Activated CD4-positive, alpha-beta memory T cell treated with anti-CD3 and anti-CD28 coated beads, Interleukin-2, amount 10 ng/mL, durations not matched to agents 7 days and 5 days (primary cell): ENCODE results near the gene DNAJC18. TPM values are rescaled to one million over a fixed set of nuclear protein-coding genes. Genes with fewer than 3 reads are reported as not detected.

Experiments
- CTCF ChIA-PET: fragments of 350-600 bp; sonication (Branson Sonifier 250); formaldehyde crosslinking; loops from one replicate; lab custom pipeline; 2021; ENCODE audit warnings: antibody characterized with exemption, inconsistent platforms; lab: Charles Lee
- POLR2A ChIA-PET: fragments of 350-600 bp; sonication (Branson Sonifier 250); formaldehyde crosslinking; loops from one replicate; lab custom pipeline; 2021; ENCODE audit warnings: antibody characterized with exemption; lab: Charles Lee
- DNase-seq: peaks from one replicate; pipeline ENCODE4 v3.0.0-alpha.2; 2020
- H3K27ac Mint-ChIP-seq: one replicate; pipeline ENCODE4 v1.8.0; 2021; ENCODE audit warnings: mild to moderate bottlenecking, mixed read lengths
- H3K27me3 Mint-ChIP-seq: one replicate; pipeline ENCODE4 v1.8.0; 2021; ENCODE audit warnings: mixed read lengths
- H3K36me3 Mint-ChIP-seq: one replicate; pipeline ENCODE4 v1.8.0; 2021; ENCODE audit warnings: low read depth, mixed read lengths
- H3K4me1 Mint-ChIP-seq: one replicate; pipeline ENCODE4 v1.8.0; 2021; ENCODE audit warnings: mixed read lengths
- H3K4me3 Mint-ChIP-seq: one replicate; pipeline ENCODE4 v1.8.0; 2021; ENCODE audit warnings: mild to moderate bottlenecking, mixed read lengths
- H3K9me3 Mint-ChIP-seq: one replicate; pipeline ENCODE4 v1.8.0; 2021; ENCODE audit warnings: mixed read lengths
- total RNA-seq, 2 experiments: library from RNA; stranded (reverse); gene quantifications; one replicate each; pipeline ENCODE4 v1.2.3, GENCODE V29; 2021

Gene DNAJC18
- total RNA-seq, 2 experiments from 2014 or later: 16.1 to 17.0 TPM

- Mint-ChIP-seq H3K27me3 (no peaks in the 10 kb centered on the region), H3K9me3 (no peaks in the 10 kb centered on the region), H3K4me1 (peaks cover 17% of the 10 kb centered on the region), H3K4me3 (no peak overlapping the region), H3K27ac (peak overlapping the region; percentile 11), H3K36me3 (peaks cover 31% of the 10 kb centered on the region)
- DNase-seq: no peak
- ChIA-PET POLR2A (interaction anchor here (0.9 to 2.1 kb wide), 4 partner anchors 8 to 30 kb away, joined by 3 to 7 read pairs (median 6); partner anchors contain the start of genes MZB1 and PAIP2), CTCF (interaction anchor here (1.0 to 1.6 kb wide), 4 partner anchors 9 to 792 kb away, joined by 3 to 4 read pairs (median 3); no protein-coding TSS in a partner anchor)
Measured at GRCh38 chr5:139371482-139372435, 67.6 kb downstream of the DNAJC18 start.

DNA sequence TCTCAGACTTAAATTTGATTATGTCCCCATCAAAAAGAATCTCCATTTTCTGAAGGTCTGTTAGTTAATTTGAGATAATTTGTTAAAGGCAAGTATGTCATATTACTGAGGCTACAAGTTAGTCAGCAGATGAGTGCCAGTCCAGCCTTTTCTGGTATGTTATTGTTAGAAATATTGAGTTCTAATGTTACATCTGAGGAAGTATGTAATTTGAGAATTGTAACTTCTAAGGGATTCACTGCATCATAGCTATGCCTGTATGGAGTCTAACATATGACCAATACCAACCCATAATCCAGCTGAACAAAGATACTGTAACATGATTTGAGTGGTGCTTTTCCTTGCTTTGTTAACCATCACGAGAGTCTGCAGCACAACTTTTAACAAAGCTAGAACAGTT lies 70.1 kb downstream of the DNAJC18 start:
- ChIA-PET POLR2A (interaction anchor here (0.6 to 2.7 kb wide), 3 partner anchors 20 to 27 kb away, joined by 3 to 6 read pairs (median 5); partner anchors contain the start of gene MZB1), CTCF (interaction anchor here (0.9 to 1.5 kb wide), 5 partner anchors 24 to 579 kb away, joined by 3 to 5 read pairs (median 4); partner anchors contain the start of gene PAIP2)
- H3K4me1 Mint-ChIP-seq: peaks cover 17% of the 10 kb centered on the region
- H3K9me3 Mint-ChIP-seq: no peaks in the 10 kb centered on the region
- no peak overlapping the region for H3K4me3 Mint-ChIP-seq
- H3K36me3 Mint-ChIP-seq: peaks cover 47% of the 10 kb centered on the region
- DNase-seq: no peak
- H3K27ac Mint-ChIP-seq: no peak overlapping the region
- H3K27me3 Mint-ChIP-seq: no peaks in the 10 kb centered on the region

DNA sequence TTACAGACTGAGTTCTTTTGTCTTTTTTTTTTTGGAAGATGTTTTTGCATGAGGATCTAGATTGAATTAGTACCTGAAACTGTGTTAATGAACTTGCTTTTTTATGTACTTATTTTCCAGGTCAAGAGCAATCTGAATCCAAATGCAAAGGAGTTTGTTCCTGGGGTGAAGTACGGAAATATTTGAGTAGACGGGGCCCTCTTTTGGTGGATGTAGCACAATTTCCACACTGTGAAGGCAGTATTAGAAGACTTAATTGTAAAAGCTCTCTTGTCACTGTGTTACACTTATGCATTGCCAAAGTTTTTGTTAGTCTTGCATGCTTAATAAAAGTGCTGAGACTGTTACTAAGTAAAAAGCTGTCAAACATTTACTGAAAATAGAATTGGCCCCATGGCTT lies 70.7 kb downstream of the DNAJC18 start:
- Mint-ChIP-seq H3K27me3 (no peaks in the 10 kb centered on the region), H3K4me3 (no peak overlapping the region), H3K9me3 (no peaks in the 10 kb centered on the region), H3K27ac (no peak overlapping the region), H3K4me1 (peaks cover 21% of the 10 kb centered on the region), H3K36me3 (peaks cover 49% of the 10 kb centered on the region)
- no peak for DNase-seq
- ChIA-PET POLR2A (interaction anchor here (1.5 to 2.7 kb wide), 2 partner anchors 23 to 26 kb away, joined by 5 to 6 read pairs; no protein-coding TSS in a partner anchor), CTCF (interaction anchor here (0.9 to 1.5 kb wide), 6 partner anchors 24 to 579 kb away, joined by 3 to 5 read pairs (median 4); partner anchors contain the start of gene PAIP2)

DNA sequence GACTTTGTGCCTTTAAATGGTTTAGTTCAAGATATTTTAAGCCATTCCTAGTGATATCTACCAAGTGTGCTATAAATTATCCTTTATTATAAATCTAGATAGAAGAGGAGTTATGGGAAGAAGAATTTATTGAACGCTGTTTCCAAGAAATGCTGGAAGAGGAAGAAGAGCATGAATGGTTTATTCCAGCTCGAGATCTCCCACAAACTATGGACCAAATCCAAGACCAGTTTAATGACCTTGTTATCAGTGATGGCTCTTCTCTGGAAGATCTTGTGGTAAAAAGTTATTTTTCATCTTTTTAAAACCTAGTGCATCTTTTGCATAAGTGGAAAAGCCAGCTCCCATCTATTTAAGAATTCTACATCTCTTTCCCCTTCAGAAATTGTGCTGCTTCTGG lies 74.9 kb downstream of the DNAJC18 start:
- Mint-ChIP-seq H3K36me3 (peaks cover 45% of the 10 kb centered on the region), H3K4me1 (peaks cover 11% of the 10 kb centered on the region), H3K27ac (no peak overlapping the region), H3K4me3 (no peak overlapping the region), H3K27me3 (no peaks in the 10 kb centered on the region), H3K9me3 (no peaks in the 10 kb centered on the region)
- CTCF ChIA-PET: no interaction called here
- POLR2A ChIA-PET: interaction anchor here (1.3 kb wide), 1 partner anchor 25 kb away, joined by 3 read pairs; the partner anchor contains the start of gene MZB1
- DNase-seq: no peak

DNA sequence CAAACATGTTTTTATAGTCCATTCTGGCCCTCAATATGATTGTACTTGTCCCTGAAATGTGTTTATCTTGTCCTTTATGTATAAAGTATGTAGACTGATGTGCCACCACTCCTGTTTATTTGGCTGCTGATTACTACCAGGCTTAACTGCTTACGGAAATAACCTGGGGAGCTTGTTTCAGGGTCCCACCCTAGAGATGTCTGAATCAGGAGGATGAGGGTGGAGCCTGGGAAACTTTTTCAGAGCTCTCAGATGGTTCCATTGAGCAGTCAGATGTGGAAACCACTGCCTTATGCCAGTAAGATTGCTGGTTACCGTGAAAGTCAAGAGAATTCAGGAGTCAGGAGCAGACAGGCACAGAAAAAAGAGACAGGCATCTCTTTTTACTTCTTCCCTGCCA lies 75.4 kb downstream of the DNAJC18 start:
- CTCF ChIA-PET: no interaction called here
- Mint-ChIP-seq H3K36me3 (peaks cover 41% of the 10 kb centered on the region), H3K4me3 (no peak overlapping the region), H3K27me3 (no peaks in the 10 kb centered on the region), H3K4me1 (peaks cover 11% of the 10 kb centered on the region), H3K27ac (no peak overlapping the region), H3K9me3 (no peaks in the 10 kb centered on the region)
- POLR2A ChIA-PET: interaction anchor here (1.3 kb wide), 1 partner anchor 26 kb away, joined by 3 read pairs; the partner anchor contains the start of gene MZB1
- no peak for DNase-seq

DNA sequence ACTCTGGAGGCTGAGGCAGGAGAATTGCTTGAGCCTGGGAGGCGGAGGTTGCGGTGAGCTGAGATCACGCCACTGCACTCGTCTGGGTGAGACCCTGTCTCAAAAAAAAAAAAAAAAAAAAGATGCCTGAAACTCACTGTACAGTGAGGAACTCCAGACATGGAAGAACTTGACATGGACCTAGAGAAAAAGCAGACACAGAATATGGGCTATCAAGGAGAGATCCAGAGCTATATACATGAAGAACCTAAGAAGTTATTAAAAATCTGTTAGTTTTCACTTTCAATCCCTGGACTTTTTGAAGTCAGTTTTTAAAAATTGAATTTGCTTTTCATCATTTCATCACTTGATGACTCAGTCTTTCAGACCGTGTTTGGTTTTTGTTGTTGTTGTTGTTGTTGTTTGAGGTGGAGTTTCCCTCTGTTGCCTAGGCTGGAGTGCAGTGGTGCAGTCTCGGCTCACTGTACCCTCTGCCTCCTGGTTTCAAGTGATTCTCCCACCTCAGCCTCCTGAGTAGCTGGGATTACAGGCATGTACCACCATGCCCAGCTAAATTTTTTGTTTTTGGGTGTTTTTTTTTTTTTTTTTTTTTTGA lies 77.4 kb downstream of the DNAJC18 start:
- Mint-ChIP-seq H3K27me3 (no peaks in the 10 kb centered on the region), H3K9me3 (no peaks in the 10 kb centered on the region), H3K27ac (no peak overlapping the region), H3K4me3 (no peak overlapping the region), H3K36me3 (peaks cover 42% of the 10 kb centered on the region), H3K4me1 (peaks cover 14% of the 10 kb centered on the region)
- POLR2A ChIA-PET: interaction anchor here (1.4 kb wide), 1 partner anchor 20 kb away, joined by 4 read pairs; the partner anchor contains the start of gene PAIP2
- DNase-seq: no peak
- CTCF ChIA-PET: interaction anchor here (0.5 to 1.1 kb wide), 3 partner anchors 58 to 963 kb away, joined by 4 to 7 read pairs (median 4); no protein-coding TSS in a partner anchor

DNA sequence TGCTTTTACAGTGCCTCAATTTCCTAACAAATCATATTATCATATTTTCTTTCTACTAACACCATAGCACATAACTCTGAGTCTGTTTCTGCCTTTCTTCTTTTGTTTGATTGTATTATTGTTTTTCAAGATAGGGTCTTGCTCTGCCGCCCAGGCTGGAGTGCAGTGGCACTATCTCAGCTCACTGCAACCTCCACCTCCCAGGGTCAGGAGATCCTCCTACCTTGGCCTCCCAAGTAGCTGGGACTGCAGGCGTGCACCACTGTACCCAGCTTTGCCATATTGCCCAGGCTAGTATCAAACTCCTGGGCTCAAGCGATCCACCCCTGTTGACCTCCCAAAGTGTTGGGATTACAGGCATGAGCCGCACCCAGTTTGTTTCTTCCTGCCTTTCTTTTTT lies 78.9 kb downstream of the DNAJC18 start:
- Mint-ChIP-seq H3K27me3 (no peaks in the 10 kb centered on the region), H3K4me3 (no peak overlapping the region), H3K9me3 (no peaks in the 10 kb centered on the region), H3K4me1 (peaks cover 15% of the 10 kb centered on the region), H3K27ac (no peak overlapping the region), H3K36me3 (peaks cover 35% of the 10 kb centered on the region)
- no peak for DNase-seq
- ChIA-PET CTCF (no interaction called here), POLR2A (no interaction called here)

Other genes with a start within 250 kb of the DNAJC18 start
- 10 to 100 TPM; 23.1 to 39.7 TPM for gene SIL1, start 241.2 kb downstream of the DNAJC18 start, total RNA-seq
- gene MATR3, start 145.8 kb downstream of the DNAJC18 start, total RNA-seq: 100 to 1,000 TPM; 168 to 193 TPM
- gene PAIP2, start 97.7 kb downstream of the DNAJC18 start, total RNA-seq: 100 to 1,000 TPM; 127 to 130 TPM
- 1 to 10 TPM; 1.0 to 1.8 TPM for gene SLC23A1, start 56.2 kb downstream of the DNAJC18 start, total RNA-seq
- 10 to 100 TPM; 48.1 TPM for gene MZB1, start 49.6 kb downstream of the DNAJC18 start, total RNA-seq
- 1 to 10 TPM; 5.5 TPM for gene PROB1, start 44.4 kb downstream of the DNAJC18 start, total RNA-seq
- 1 to 10 TPM; 9.4 to 9.5 TPM for gene SPATA24, start 35.4 kb downstream of the DNAJC18 start, total RNA-seq
- 1 to 10 TPM in 1 of 2 experiments, not detected in 1; 1.1 TPM for gene ECSCR, start 23.2 kb upstream of the DNAJC18 start, total RNA-seq
- gene SMIM33, start 31.5 kb upstream of the DNAJC18 start, total RNA-seq: 1 to 10 TPM; 2.0 to 2.3 TPM
- 100 to 1,000 TPM; 277 to 281 TPM for gene STING1, start 43.2 kb upstream of the DNAJC18 start, total RNA-seq
- gene UBE2D2, start 121.8 kb upstream of the DNAJC18 start, total RNA-seq: 100 to 1,000 TPM; 241 to 244 TPM
- gene CXXC5, start 208.8 kb upstream of the DNAJC18 start, total RNA-seq: 1 to 10 TPM; 1.4 to 1.7 TPM